IPS-NIHi7 (cell line): ENCODE data around the gene SLC4A9.
A peak's percentile ranks its signal among the peaks of the same experiment; 100 is the strongest.

Experiments
- DNase-seq: peaks from one replicate; pipeline ENCODE4 v3.0.0; 2012; ENCODE audit warnings: mixed read lengths; ENCODE audit errors: extremely low spot score

The SLC4A9 gene, protein sequence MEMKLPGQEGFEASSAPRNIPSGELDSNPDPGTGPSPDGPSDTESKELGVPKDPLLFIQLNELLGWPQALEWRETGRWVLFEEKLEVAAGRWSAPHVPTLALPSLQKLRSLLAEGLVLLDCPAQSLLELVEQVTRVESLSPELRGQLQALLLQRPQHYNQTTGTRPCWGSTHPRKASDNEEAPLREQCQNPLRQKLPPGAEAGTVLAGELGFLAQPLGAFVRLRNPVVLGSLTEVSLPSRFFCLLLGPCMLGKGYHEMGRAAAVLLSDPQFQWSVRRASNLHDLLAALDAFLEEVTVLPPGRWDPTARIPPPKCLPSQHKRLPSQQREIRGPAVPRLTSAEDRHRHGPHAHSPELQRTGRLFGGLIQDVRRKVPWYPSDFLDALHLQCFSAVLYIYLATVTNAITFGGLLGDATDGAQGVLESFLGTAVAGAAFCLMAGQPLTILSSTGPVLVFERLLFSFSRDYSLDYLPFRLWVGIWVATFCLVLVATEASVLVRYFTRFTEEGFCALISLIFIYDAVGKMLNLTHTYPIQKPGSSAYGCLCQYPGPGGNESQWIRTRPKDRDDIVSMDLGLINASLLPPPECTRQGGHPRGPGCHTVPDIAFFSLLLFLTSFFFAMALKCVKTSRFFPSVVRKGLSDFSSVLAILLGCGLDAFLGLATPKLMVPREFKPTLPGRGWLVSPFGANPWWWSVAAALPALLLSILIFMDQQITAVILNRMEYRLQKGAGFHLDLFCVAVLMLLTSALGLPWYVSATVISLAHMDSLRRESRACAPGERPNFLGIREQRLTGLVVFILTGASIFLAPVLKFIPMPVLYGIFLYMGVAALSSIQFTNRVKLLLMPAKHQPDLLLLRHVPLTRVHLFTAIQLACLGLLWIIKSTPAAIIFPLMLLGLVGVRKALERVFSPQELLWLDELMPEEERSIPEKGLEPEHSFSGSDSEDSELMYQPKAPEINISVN

DNA sequence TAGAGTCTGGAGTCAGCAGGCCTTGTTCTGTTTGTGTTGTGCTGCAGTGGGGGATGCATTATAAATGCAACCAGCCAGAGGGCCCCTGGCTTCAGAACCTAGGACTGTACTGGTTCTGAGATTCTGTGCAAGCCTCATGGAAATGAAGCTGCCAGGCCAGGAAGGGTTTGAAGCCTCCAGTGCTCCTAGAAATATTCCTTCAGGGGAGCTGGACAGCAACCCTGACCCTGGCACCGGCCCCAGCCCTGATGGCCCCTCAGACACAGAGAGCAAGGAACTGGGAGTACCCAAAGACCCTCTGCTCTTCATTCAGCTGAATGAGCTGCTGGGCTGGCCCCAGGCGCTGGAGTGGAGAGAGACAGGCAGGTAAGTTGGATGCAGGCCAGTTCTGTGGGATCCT is at the start of gene SLC4A9:
SLC4A9 (plus strand) TSS at position 94 of the 400 bp plus-strand sequence; CDS start at position 137, 43 bp downstream.
- DNase-seq, result no peak

DNA sequence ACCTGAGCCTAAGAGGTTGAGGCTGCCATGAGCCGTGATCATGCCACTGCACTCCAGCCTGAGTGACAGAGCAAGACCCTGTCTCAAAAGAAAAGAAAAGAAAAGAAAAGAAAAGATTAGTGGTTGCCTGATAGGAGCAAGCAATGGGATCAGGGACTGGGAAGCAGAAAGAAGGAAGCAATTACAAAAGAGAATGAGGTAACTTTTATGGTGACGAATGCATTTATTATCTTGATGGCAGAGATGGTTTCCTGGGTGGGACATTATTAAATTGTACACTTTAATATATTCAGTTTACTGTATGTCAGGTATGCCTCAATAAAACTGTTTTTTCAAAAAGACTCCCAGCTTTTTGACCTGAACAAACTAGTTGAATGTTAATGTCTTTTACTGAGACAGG is 49.6 kb upstream of the SLC4A9 start:
- DNase-seq, result no peak

GRCh38 chr5:140311011-140311467 is 49.0 kb upstream of the SLC4A9 start:
- no peak for DNase-seq

GRCh38 chr5:140312067-140312790 is 47.8 kb upstream of the SLC4A9 start:
- peak; percentile 17 for DNase-seq

- no peak for DNase-seq
These were observed 47.2 kb upstream of the SLC4A9 start for GRCh38 chr5:140312791-140313189.

DNA sequence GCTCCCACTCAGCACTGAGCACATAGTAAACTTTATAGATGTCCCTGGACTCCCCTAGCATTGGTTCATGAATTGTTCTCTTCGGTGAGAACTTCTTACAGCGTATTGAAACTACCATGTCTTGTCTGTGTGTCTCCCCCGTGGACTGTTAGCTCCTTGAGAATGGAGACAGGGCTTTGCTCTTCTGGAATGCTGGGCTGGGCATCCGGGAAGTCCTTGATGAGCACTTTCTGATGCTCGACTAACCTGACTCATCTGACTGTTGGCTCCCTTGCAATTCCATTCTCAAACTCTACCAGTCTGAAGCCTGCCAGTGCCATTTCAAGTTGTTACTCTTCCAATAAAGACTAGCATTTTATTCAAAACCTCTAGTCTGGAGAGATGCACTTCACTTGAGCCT is 42.1 kb upstream of the SLC4A9 start:
- no peak for DNase-seq

GRCh38 chr5:140318792-140319191 is 41.2 kb upstream of the SLC4A9 start:
- DNase-seq, result no peak

DNA sequence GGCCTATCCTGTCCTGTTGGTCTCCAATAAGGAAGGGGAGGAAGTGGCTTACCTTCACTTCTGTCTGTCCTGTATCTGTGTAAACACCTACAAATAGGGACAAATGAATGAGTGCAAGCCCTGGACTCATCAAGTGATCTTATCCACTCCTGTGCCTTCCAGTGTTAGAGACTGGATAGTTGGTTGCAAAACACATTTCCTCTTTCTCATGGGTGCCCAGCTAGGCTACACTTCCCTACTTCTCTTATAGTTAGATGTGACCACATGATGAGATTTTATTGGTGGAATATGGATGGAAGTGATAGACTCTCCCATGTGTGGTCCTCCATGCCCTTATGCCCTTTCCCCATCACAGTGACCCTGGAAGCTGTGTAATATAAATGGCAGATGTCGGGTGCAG is 40.2 kb upstream of the SLC4A9 start:
- DNase-seq, result no peak

GRCh38 chr5:140321796-140322195 is 38.2 kb upstream of the SLC4A9 start:
- no peak for DNase-seq

DNA sequence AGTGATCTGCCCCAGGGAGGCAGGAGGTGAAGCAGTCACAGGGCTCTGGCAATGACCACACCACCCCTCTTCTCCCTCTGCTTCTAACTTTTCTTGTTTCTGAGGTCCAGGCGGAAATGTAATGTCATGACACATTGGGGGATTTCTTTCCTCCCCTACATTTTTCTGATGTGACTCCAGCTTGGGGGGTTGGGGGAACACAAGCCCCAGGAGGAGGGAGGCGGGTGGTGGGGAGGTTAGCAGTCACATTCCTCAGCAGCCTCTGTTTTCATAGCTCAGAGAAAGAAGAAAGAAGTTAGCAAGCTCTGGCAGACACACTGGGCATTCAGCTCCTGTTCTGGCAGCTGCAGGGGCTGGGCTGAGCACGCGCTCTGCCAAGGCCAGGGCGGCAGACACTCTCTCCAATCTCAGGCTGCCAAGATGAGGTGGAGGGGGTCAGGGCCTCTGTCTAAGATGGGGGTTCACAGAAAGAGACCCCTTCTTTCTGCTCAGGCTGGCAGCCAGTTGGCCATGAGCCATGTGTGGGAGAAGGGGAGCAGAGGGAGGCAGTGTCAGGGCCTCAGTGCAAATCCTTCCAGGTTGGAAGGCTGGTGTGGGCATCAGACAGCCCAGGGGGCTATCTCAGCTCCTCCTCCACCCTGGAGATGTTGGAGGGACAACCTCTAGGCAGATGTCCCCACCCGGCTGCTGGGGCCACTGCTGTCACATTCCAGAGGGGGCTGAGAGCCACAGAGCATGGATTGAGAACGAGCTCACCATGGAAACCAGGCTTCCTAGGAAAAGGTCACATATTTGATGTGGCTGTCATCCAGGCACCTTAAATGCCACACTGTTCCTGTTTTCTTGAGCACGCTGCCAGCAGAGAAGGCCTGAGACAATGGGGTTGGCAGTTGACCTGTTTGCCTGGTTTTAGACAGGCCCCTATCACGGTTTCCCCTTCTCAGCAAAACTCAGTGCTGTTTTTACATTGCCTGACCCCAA is 37.0 kb upstream of the SLC4A9 start:
- peak; percentile 29 for DNase-seq

DNA sequence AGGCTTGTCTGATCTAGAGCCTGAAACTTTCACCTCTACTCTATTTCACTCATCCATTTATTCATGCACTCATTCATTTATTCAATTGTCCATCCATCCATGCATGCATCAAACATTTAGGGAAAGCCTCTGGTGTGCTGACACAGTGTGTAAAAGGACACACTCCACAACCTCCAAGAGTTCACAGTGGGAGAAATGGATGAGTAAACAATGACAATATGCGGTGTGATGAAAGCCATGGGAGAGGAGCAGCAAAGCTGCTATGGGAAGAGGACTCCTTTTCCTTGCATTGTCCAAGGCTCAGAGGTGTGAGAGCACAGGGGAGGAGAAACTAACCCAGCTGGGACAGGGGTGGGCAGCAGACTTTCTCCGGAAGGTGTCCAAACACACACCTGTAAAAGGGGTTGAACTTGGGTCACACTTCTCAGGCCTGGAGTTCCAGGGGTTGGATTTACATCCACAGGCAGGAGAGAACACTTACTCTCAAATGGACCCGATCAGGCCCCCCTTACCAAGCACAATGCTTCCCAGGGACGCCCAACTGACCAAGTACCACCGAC is 35.9 kb upstream of the SLC4A9 start:
- DNase-seq, result no peak

- DNase-seq, result no peak
These were observed 35.3 kb upstream of the SLC4A9 start for GRCh38 chr5:140324617-140325241.

GRCh38 chr5:140325486-140325885 is 34.5 kb upstream of the SLC4A9 start:
- no peak for DNase-seq

GRCh38 chr5:140327589-140327988 is 32.4 kb upstream of the SLC4A9 start:
- no peak for DNase-seq

GRCh38 chr5:140328036-140328764 is 31.8 kb upstream of the SLC4A9 start:
- DNase-seq, result no peak

DNA sequence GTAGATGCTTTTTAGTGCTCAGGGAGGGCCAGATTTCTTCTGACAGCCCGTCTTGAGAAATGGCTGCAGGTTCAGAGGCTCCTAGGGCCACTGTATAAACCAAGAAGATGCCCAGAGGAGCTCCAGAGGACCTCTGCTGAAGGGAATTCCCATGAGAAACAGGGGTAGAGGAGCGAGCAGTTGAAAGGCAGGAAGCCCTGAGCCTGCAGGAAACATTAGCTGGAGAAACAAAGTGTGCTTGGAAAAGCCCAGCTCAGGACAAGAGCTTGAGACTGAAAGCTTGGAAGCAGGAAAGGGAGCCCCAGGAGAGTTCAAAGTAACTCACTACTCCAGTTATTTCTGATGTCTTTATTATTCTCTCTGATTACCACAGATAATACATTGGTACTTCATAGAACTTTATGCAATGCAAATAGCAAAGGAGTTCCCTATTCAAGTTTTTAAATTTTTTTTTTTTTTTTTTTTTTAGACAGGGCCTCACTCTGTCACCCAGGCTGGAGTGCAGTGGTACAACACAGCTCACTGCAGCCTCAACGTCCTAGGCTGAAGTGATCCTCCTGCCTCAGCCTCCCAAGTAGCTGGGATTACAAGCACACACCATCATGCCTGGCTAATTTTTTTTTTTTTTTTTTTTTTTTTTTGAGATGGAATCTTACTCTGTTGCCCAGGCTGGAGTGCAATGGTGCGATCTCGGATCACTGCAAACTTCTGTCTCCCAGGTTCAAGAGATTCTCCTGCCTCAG is 30.1 kb upstream of the SLC4A9 start:
- DNase-seq, result no peak

DNA sequence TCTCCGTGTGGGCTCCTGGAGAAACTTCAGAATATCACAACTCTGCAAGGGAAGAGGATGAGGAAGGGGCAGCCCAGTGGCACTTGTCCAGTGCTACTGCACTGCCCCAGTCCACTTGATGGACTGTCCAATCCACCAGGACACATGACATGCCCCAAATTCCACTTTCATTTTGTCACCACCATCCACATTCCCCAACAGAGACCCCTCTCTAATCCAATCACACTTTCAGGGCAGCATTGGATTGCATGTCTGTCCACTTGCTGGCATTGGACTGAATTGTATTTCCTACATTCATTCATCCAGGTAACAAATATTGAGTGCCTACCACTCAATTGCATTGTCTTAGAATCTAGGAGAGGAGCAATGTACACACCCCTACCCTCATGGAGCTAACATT is 28.4 kb upstream of the SLC4A9 start:
- DNase-seq, result no peak

- DNase-seq, result no peak
These were observed 23.6 kb upstream of the SLC4A9 start for GRCh38 chr5:140336388-140336787.
